ENCODE measurements around the gene SART1. TPM values are rescaled to one million over a fixed set of nuclear protein-coding genes. Genes with fewer than 3 reads are reported as not detected.

Gene SART1
- total RNA-seq, 1 experiment from 2014 or later: 67.4 TPM

GRCh38 chr11:65982824-65983588 is 21.5 kb downstream of the SART1 start:
- intact Hi-C loops (cut with micrococcal nuclease): no loop called here
- H3K4me3 Mint-ChIP-seq (ENCODE audit: unreplicated experiment): no peak overlapping the region
- DNase-seq (ENCODE audit: unreplicated experiment): no peak
- H3K9me3 Mint-ChIP-seq (ENCODE audit: unreplicated experiment): no peaks in the 10 kb centered on the region
- no peaks in the 10 kb centered on the region for H3K27me3 Mint-ChIP-seq (ENCODE audit: insufficient read depth, unreplicated experiment)
- TF ChIP-seq CTCF (IDR thresholded peaks at IDR 0.05; ENCODE audit: unreplicated experiment): no peak
- H3K4me1 Mint-ChIP-seq (ENCODE audit: insufficient read depth, unreplicated experiment): no peaks in the 10 kb centered on the region
- TSS peak; percentile 21 for BruUV-seq (replicated peaks)
- peaks cover 27% of the 10 kb centered on the region for H3K36me3 Mint-ChIP-seq (ENCODE audit: insufficient read depth, unreplicated experiment)
- POLR2A ChIA-PET: interaction anchor here (0.7 kb wide), 1 partner anchor 131 kb away, joined by 3 read pairs; no protein-coding TSS in a partner anchor
- no peak overlapping the region for H3K27ac Mint-ChIP-seq (ENCODE audit: low read depth, unreplicated experiment)
- CTCF ChIA-PET: interaction anchor here (0.5 to 12.8 kb wide), 3 partner anchors 10 to 96 kb away, joined by 3 to 203 read pairs (median 3); partner anchors contain the start of genes CCDC85B and FIBP

GRCh38 chr11:65983589-65983987 is 22.1 kb downstream of the SART1 start:
- Mint-ChIP-seq H3K4me3 (ENCODE audit: unreplicated experiment) (no peak overlapping the region), H3K4me1 (ENCODE audit: insufficient read depth, unreplicated experiment) (no peaks in the 10 kb centered on the region), H3K9me3 (ENCODE audit: unreplicated experiment) (no peaks in the 10 kb centered on the region), H3K27ac (ENCODE audit: low read depth, unreplicated experiment) (no peak overlapping the region), H3K36me3 (ENCODE audit: insufficient read depth, unreplicated experiment) (peaks cover 27% of the 10 kb centered on the region), H3K27me3 (ENCODE audit: insufficient read depth, unreplicated experiment) (no peaks in the 10 kb centered on the region)
- CTCF ChIA-PET: interaction anchor here (0.5 to 12.8 kb wide), 4 partner anchors 11 to 97 kb away, joined by 3 to 203 read pairs (median 3); partner anchors contain the start of genes CCDC85B and FIBP
- intact Hi-C loops (cut with micrococcal nuclease): no loop called here
- no peak for TF ChIP-seq CTCF (IDR thresholded peaks at IDR 0.05; ENCODE audit: unreplicated experiment)
- POLR2A ChIA-PET: interaction anchor here (0.6 kb wide), 1 partner anchor 264 kb away, joined by 3 read pairs; no protein-coding TSS in a partner anchor
- BruUV-seq (replicated peaks): no TSS peak
- DNase-seq (ENCODE audit: unreplicated experiment): no peak

- ChIA-PET CTCF (interaction anchor here (1.2 to 12.8 kb wide), 5 partner anchors 8 to 275 kb away, joined by 3 to 203 read pairs (median 5); partner anchors contain the start of genes CCDC85B, FIBP, KAT5 and MUS81), POLR2A (interaction anchor here (1.5 kb wide), 1 partner anchor 103 kb away, joined by 8 read pairs; no protein-coding TSS in a partner anchor)
- Mint-ChIP-seq H3K4me3 (ENCODE audit: unreplicated experiment) (no peak overlapping the region), H3K27ac (ENCODE audit: low read depth, unreplicated experiment) (peak overlapping the region; percentile 7), H3K36me3 (ENCODE audit: insufficient read depth, unreplicated experiment) (peaks cover 14% of the 10 kb centered on the region), H3K9me3 (ENCODE audit: unreplicated experiment) (no peaks in the 10 kb centered on the region), H3K27me3 (ENCODE audit: insufficient read depth, unreplicated experiment) (no peaks in the 10 kb centered on the region), H3K4me1 (ENCODE audit: insufficient read depth, unreplicated experiment) (peaks cover 5% of the 10 kb centered on the region)
- no peak for DNase-seq (ENCODE audit: unreplicated experiment)
- no peak for TF ChIP-seq CTCF (IDR thresholded peaks at IDR 0.05; ENCODE audit: unreplicated experiment)
- BruUV-seq (replicated peaks): no TSS peak
- intact Hi-C loops (cut with micrococcal nuclease): no loop called here
Measured at GRCh38 chr11:65987336-65987735, 25.8 kb downstream of the SART1 start.

Data from MCF 10A (cell line).